Measurements from ENCODE around the gene DCANP1. TPM values are rescaled to one million over a fixed set of nuclear protein-coding genes. Genes with fewer than 3 reads are reported as not detected.
A peak's percentile ranks its signal among the peaks of the same experiment; 100 is the strongest.

The DCANP1 gene
- total RNA-seq, 1 experiment from 2014 or later, result not detected

- Mint-ChIP-seq H3K27me3 (ENCODE audit: low read depth) (no peaks in the 10 kb centered on the region; the same call in 1 of the 2 replicates), H3K4me3 (peak overlapping the region; percentile 81), H3K36me3 (no peaks in the 10 kb centered on the region), H3K4me1 (peaks cover 48% of the 10 kb centered on the region), H3K27ac (no peak overlapping the region), H3K9me3 (no peaks in the 10 kb centered on the region)
- DNase-seq (ENCODE audit: low spot score) (peak; percentile 49), ATAC-seq (peak; percentile 13)
- ChIA-PET POLR2A (interaction anchor here (0.6 kb wide), 1 partner anchor 345 kb away, joined by 8 read pairs; no protein-coding TSS in a partner anchor), CTCF (interaction anchor here (0.7 to 5.8 kb wide), 11 partner anchors 23 to 345 kb away, joined by 3 to 50 read pairs (median 8); no protein-coding TSS in a partner anchor)
- TF ChIP-seq TEAD1 (CRISPR knock-in tag; IDR thresholded peaks at IDR 0.05) (0 out of 2 replicates have a peak, but pooled peaks have one; percentile 7), IRF1 (CRISPR knock-in tag; IDR thresholded peaks at IDR 0.05) (no peak), ZNF138 (CRISPR knock-in tag; conservative IDR thresholded peaks at IDR 0.05) (no peak)
- TF ChIP-seq, protein P1, sequence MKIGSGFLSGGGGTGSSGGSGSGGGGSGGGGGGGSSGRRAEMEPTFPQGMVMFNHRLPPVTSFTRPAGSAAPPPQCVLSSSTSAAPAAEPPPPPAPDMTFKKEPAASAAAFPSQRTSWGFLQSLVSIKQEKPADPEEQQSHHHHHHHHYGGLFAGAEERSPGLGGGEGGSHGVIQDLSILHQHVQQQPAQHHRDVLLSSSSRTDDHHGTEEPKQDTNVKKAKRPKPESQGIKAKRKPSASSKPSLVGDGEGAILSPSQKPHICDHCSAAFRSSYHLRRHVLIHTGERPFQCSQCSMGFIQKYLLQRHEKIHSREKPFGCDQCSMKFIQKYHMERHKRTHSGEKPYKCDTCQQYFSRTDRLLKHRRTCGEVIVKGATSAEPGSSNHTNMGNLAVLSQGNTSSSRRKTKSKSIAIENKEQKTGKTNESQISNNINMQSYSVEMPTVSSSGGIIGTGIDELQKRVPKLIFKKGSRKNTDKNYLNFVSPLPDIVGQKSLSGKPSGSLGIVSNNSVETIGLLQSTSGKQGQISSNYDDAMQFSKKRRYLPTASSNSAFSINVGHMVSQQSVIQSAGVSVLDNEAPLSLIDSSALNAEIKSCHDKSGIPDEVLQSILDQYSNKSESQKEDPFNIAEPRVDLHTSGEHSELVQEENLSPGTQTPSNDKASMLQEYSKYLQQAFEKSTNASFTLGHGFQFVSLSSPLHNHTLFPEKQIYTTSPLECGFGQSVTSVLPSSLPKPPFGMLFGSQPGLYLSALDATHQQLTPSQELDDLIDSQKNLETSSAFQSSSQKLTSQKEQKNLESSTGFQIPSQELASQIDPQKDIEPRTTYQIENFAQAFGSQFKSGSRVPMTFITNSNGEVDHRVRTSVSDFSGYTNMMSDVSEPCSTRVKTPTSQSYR (CRISPR knock-in tag; IDR thresholded peaks at IDR 0.05), result no peak
- TF ChIP-seq, protein P2, sequence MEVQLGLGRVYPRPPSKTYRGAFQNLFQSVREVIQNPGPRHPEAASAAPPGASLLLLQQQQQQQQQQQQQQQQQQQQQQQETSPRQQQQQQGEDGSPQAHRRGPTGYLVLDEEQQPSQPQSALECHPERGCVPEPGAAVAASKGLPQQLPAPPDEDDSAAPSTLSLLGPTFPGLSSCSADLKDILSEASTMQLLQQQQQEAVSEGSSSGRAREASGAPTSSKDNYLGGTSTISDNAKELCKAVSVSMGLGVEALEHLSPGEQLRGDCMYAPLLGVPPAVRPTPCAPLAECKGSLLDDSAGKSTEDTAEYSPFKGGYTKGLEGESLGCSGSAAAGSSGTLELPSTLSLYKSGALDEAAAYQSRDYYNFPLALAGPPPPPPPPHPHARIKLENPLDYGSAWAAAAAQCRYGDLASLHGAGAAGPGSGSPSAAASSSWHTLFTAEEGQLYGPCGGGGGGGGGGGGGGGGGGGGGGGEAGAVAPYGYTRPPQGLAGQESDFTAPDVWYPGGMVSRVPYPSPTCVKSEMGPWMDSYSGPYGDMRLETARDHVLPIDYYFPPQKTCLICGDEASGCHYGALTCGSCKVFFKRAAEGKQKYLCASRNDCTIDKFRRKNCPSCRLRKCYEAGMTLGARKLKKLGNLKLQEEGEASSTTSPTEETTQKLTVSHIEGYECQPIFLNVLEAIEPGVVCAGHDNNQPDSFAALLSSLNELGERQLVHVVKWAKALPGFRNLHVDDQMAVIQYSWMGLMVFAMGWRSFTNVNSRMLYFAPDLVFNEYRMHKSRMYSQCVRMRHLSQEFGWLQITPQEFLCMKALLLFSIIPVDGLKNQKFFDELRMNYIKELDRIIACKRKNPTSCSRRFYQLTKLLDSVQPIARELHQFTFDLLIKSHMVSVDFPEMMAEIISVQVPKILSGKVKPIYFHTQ (CRISPR knock-in tag; IDR thresholded peaks at IDR 0.05), result no peak
- TF ChIP-seq, protein P3, sequence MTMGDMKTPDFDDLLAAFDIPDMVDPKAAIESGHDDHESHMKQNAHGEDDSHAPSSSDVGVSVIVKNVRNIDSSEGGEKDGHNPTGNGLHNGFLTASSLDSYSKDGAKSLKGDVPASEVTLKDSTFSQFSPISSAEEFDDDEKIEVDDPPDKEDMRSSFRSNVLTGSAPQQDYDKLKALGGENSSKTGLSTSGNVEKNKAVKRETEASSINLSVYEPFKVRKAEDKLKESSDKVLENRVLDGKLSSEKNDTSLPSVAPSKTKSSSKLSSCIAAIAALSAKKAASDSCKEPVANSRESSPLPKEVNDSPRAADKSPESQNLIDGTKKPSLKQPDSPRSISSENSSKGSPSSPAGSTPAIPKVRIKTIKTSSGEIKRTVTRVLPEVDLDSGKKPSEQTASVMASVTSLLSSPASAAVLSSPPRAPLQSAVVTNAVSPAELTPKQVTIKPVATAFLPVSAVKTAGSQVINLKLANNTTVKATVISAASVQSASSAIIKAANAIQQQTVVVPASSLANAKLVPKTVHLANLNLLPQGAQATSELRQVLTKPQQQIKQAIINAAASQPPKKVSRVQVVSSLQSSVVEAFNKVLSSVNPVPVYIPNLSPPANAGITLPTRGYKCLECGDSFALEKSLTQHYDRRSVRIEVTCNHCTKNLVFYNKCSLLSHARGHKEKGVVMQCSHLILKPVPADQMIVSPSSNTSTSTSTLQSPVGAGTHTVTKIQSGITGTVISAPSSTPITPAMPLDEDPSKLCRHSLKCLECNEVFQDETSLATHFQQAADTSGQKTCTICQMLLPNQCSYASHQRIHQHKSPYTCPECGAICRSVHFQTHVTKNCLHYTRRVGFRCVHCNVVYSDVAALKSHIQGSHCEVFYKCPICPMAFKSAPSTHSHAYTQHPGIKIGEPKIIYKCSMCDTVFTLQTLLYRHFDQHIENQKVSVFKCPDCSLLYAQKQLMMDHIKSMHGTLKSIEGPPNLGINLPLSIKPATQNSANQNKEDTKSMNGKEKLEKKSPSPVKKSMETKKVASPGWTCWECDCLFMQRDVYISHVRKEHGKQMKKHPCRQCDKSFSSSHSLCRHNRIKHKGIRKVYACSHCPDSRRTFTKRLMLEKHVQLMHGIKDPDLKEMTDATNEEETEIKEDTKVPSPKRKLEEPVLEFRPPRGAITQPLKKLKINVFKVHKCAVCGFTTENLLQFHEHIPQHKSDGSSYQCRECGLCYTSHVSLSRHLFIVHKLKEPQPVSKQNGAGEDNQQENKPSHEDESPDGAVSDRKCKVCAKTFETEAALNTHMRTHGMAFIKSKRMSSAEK (CRISPR knock-in tag; IDR thresholded peaks at IDR 0.05; ENCODE audit: borderline replicate concordance), result no peak
- TF ChIP-seq, protein P4, sequence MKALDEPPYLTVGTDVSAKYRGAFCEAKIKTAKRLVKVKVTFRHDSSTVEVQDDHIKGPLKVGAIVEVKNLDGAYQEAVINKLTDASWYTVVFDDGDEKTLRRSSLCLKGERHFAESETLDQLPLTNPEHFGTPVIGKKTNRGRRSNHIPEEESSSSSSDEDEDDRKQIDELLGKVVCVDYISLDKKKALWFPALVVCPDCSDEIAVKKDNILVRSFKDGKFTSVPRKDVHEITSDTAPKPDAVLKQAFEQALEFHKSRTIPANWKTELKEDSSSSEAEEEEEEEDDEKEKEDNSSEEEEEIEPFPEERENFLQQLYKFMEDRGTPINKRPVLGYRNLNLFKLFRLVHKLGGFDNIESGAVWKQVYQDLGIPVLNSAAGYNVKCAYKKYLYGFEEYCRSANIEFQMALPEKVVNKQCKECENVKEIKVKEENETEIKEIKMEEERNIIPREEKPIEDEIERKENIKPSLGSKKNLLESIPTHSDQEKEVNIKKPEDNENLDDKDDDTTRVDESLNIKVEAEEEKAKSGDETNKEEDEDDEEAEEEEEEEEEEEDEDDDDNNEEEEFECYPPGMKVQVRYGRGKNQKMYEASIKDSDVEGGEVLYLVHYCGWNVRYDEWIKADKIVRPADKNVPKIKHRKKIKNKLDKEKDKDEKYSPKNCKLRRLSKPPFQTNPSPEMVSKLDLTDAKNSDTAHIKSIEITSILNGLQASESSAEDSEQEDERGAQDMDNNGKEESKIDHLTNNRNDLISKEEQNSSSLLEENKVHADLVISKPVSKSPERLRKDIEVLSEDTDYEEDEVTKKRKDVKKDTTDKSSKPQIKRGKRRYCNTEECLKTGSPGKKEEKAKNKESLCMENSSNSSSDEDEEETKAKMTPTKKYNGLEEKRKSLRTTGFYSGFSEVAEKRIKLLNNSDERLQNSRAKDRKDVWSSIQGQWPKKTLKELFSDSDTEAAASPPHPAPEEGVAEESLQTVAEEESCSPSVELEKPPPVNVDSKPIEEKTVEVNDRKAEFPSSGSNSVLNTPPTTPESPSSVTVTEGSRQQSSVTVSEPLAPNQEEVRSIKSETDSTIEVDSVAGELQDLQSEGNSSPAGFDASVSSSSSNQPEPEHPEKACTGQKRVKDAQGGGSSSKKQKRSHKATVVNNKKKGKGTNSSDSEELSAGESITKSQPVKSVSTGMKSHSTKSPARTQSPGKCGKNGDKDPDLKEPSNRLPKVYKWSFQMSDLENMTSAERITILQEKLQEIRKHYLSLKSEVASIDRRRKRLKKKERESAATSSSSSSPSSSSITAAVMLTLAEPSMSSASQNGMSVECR (CRISPR knock-in tag; IDR thresholded peaks at IDR 0.05; ENCODE audit: borderline replicate concordance), result no peak
Observed at GRCh38 chr5:135489466-135490244, 42.5 kb upstream of the DCANP1 start.

Data from WTC11 (cell line).